Measurements from ENCODE around the gene FAM3B.

DNA sequence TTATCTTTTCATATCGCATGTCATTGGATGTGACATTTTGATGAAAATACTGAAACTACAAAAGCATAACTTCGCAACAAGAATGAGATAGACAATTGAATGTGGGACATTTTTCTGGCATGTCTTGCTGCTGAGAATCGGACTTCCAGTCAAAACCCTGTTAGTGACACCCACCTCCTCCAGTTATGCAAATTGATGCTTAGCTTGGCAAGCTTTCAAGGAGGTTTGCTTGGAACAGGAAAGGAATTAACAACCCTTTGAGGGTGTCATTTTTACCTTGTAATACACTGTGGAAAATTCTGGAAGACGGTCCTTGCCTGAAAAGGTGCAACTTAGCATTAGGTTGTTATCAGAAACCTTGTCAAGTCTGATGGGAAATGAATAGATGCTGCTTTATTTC, 38.8 kb upstream of the FAM3B start:
- TF ChIP-seq POLR2AphosphoS5 (IDR thresholded peaks at IDR 0.05) (no peak), EZH2 (IDR thresholded peaks at IDR 0.05; ENCODE audit: borderline replicate concordance, insufficient read depth, low read length, poor library complexity, severe bottlenecking) (no peak), EP300 (conservative IDR thresholded peaks at IDR 0.05; ENCODE audit: poor library complexity, severe bottlenecking) (no peak), TAF1 (IDR thresholded peaks at IDR 0.05; ENCODE audit: low read depth) (no peak), RAD21 (conservative IDR thresholded peaks at IDR 0.05) (no peak)
- TF ChIP-seq, protein P1, sequence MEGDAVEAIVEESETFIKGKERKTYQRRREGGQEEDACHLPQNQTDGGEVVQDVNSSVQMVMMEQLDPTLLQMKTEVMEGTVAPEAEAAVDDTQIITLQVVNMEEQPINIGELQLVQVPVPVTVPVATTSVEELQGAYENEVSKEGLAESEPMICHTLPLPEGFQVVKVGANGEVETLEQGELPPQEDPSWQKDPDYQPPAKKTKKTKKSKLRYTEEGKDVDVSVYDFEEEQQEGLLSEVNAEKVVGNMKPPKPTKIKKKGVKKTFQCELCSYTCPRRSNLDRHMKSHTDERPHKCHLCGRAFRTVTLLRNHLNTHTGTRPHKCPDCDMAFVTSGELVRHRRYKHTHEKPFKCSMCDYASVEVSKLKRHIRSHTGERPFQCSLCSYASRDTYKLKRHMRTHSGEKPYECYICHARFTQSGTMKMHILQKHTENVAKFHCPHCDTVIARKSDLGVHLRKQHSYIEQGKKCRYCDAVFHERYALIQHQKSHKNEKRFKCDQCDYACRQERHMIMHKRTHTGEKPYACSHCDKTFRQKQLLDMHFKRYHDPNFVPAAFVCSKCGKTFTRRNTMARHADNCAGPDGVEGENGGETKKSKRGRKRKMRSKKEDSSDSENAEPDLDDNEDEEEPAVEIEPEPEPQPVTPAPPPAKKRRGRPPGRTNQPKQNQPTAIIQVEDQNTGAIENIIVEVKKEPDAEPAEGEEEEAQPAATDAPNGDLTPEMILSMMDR (IDR thresholded peaks at IDR 0.05; ENCODE audit: poor library complexity, severe bottlenecking) = no peak
- TF ChIP-seq, protein P2, sequence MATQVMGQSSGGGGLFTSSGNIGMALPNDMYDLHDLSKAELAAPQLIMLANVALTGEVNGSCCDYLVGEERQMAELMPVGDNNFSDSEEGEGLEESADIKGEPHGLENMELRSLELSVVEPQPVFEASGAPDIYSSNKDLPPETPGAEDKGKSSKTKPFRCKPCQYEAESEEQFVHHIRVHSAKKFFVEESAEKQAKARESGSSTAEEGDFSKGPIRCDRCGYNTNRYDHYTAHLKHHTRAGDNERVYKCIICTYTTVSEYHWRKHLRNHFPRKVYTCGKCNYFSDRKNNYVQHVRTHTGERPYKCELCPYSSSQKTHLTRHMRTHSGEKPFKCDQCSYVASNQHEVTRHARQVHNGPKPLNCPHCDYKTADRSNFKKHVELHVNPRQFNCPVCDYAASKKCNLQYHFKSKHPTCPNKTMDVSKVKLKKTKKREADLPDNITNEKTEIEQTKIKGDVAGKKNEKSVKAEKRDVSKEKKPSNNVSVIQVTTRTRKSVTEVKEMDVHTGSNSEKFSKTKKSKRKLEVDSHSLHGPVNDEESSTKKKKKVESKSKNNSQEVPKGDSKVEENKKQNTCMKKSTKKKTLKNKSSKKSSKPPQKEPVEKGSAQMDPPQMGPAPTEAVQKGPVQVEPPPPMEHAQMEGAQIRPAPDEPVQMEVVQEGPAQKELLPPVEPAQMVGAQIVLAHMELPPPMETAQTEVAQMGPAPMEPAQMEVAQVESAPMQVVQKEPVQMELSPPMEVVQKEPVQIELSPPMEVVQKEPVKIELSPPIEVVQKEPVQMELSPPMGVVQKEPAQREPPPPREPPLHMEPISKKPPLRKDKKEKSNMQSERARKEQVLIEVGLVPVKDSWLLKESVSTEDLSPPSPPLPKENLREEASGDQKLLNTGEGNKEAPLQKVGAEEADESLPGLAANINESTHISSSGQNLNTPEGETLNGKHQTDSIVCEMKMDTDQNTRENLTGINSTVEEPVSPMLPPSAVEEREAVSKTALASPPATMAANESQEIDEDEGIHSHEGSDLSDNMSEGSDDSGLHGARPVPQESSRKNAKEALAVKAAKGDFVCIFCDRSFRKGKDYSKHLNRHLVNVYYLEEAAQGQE (IDR thresholded peaks at IDR 0.05; ENCODE audit: borderline replicate concordance) = no peak
